ENCODE measurements around the gene EPHA4.

The EPHA4 gene

GRCh38 chr2:221370076-221370856 lies 201.8 kb downstream of the EPHA4 start:
- no peaks in the 10 kb centered on the region for H3F3A ChIP-seq (ENCODE audit: insufficient read depth, low read length)
- H3K9me2 ChIP-seq (replicated peaks; ENCODE audit: insufficient read depth, low read length): no peaks in the 10 kb centered on the region
- no peaks in the 10 kb centered on the region for H3K79me2 ChIP-seq (ENCODE audit: low read length)
- H4K20me1 ChIP-seq (ENCODE audit: insufficient read depth, low read length): no peaks in the 10 kb centered on the region
- no peak overlapping the region for H3K4me2 ChIP-seq (ENCODE audit: low read depth, low read length)
- no peak for DNase-seq
- H2AFZ ChIP-seq (ENCODE audit: low read length): no peak overlapping the region
- H3K36me3 ChIP-seq (replicated peaks; ENCODE audit: insufficient read depth, low read length): no peaks in the 10 kb centered on the region
- no peak overlapping the region for H3K9ac ChIP-seq (ENCODE audit: low read length)
- TF ChIP-seq EZH2phosphoT487 (IDR thresholded peaks at IDR 0.05; ENCODE audit: low read length): no peak
- TF ChIP-seq EZH2 (optimal IDR thresholded peaks at IDR 0.05; ENCODE audit: low read depth, low read length): no peak
- TF ChIP-seq CTCF (IDR thresholded peaks at IDR 0.05; ENCODE audit: low read length): no peak
- H3K27ac ChIP-seq (ENCODE audit: low read length): no peak overlapping the region
- no peaks in the 10 kb centered on the region for H3K9me3 ChIP-seq (replicated peaks; ENCODE audit: insufficient read depth, low read length)
- H3K4me3 ChIP-seq (ENCODE audit: low read length): no peak overlapping the region
- H3K4me1 ChIP-seq (ENCODE audit: low read length): no peaks in the 10 kb centered on the region
- H3K27me3 ChIP-seq (replicated peaks; ENCODE audit: insufficient read depth, low read length): no peaks in the 10 kb centered on the region
